CD4-positive, alpha-beta T cell treated with Interleukin-12 subunit alpha and Interleukin-12 subunit beta, for 1 hour (primary cell): ENCODE results near the gene TMPRSS11A.

ENCODE experiments used
- DNase-seq: peaks from one replicate; pipeline ENCODE4 v3.0.0-alpha.2; 2020

The TMPRSS11A gene

GRCh38 chr4:67963356-67963755 is at the start of gene TMPRSS11A:
Gene TMPRSS11A, minus strand, starts transcription at chr4:67963493. Its CDS starts 100 bp downstream, at chr4:67963393.
- no peak for DNase-seq

GRCh38 chr4:68011684-68012083 is 48.4 kb upstream of the TMPRSS11A start:
- DNase-seq: no peak

- DNase-seq: no peak
Observed at GRCh38 chr4:68002906-68003305, 39.6 kb upstream of the TMPRSS11A start.

- no peak for DNase-seq
Observed at GRCh38 chr4:67996127-67996526, 32.8 kb upstream of the TMPRSS11A start.

GRCh38 chr4:67988991-67989390 is 25.7 kb upstream of the TMPRSS11A start:
- no peak for DNase-seq

- no peak for DNase-seq
Observed at GRCh38 chr4:67983333-67983732, 20.0 kb upstream of the TMPRSS11A start.

- no peak for DNase-seq
Observed at GRCh38 chr4:67980512-67980911, 17.2 kb upstream of the TMPRSS11A start.

GRCh38 chr4:67973608-67974007 is 10.3 kb upstream of the TMPRSS11A start:
- no peak for DNase-seq

- no peak for DNase-seq
Observed at GRCh38 chr4:67954890-67955289, 8.4 kb downstream of the TMPRSS11A start.

- DNase-seq: no peak
Observed at GRCh38 chr4:67941074-67941473, 22.2 kb downstream of the TMPRSS11A start.

- no peak for DNase-seq
Observed at GRCh38 chr4:67940506-67940905, 22.8 kb downstream of the TMPRSS11A start.

GRCh38 chr4:67939195-67939594 is 24.1 kb downstream of the TMPRSS11A start:
- DNase-seq: no peak

- no peak for DNase-seq
Observed at GRCh38 chr4:67935888-67936287, 27.4 kb downstream of the TMPRSS11A start.

GRCh38 chr4:67934628-67935027 is 28.7 kb downstream of the TMPRSS11A start:
- DNase-seq: no peak

- no peak for DNase-seq
Observed at GRCh38 chr4:67933755-67934154, 29.5 kb downstream of the TMPRSS11A start.

GRCh38 chr4:67933038-67933437 is 30.3 kb downstream of the TMPRSS11A start:
- no peak for DNase-seq

GRCh38 chr4:67931256-67931655 is 32.0 kb downstream of the TMPRSS11A start:
- no peak for DNase-seq

GRCh38 chr4:67929426-67929825 is 33.9 kb downstream of the TMPRSS11A start:
- no peak for DNase-seq

- DNase-seq: no peak
Observed at GRCh38 chr4:67928546-67928945, 34.7 kb downstream of the TMPRSS11A start.

GRCh38 chr4:67927251-67927650 is 36.0 kb downstream of the TMPRSS11A start:
- no peak for DNase-seq

GRCh38 chr4:67926485-67926884 is 36.8 kb downstream of the TMPRSS11A start:
- DNase-seq: no peak

- no peak for DNase-seq
Observed at GRCh38 chr4:67922697-67923096, 40.6 kb downstream of the TMPRSS11A start.

- DNase-seq: no peak
Observed at GRCh38 chr4:67918428-67918827, 44.9 kb downstream of the TMPRSS11A start.

- no peak for DNase-seq
Observed at GRCh38 chr4:67915400-67915966, 47.8 kb downstream of the TMPRSS11A start.

GRCh38 chr4:67912080-67912479 is 51.2 kb downstream of the TMPRSS11A start:
- DNase-seq: no peak

GRCh38 chr4:67911638-67912037 is 51.7 kb downstream of the TMPRSS11A start:
- DNase-seq: no peak
